Kidney (tissue), 14 donors: ENCODE data around the gene RAD51B. TPM values are rescaled to one million over a fixed set of nuclear protein-coding genes. Genes with fewer than 3 reads are reported as not detected.
A peak's percentile ranks its signal among the peaks of the same experiment; 100 is the strongest.

Experiments used
- DNase-seq, 5 donors: peaks; one replicate each; pipeline ENCODE4 v3.0.0-alpha.2; 2013 to 2020
- FAIRE-seq: peaks from 2 replicates; lab custom pipeline; 2012; peaks lifted over from hg19 to GRCh38; lab: Jason Lieb, UNC
- H3K27ac ChIP-seq, 2 donors: one replicate each; pipeline ENCODE4 v1.7.0; 2013; ENCODE audit warnings: low read depth in 2 of 2, low read length in 2 of 2, inconsistent platforms in 1 of 2
- H3K27me3 ChIP-seq: one replicate; pipeline ENCODE4 v1.7.1; 2013; ENCODE audit warnings: low read length, inconsistent platforms; ENCODE audit not compliant: control insufficient read depth, insufficient read depth
- H3K36me3 ChIP-seq, 3 donors: one replicate each; pipeline versions ENCODE4 v1.7.0 to v1.7.1; 2013; ENCODE audit warnings: low read length in 3 of 3, control low read depth in 1 of 3, inconsistent platforms in 1 of 3; ENCODE audit not compliant: insufficient read depth in 3 of 3, control insufficient read depth in 2 of 3
- H3K4me1 ChIP-seq, 3 donors: one replicate each; pipeline versions ENCODE4 v1.7.0 to v1.7.1; 2013; ENCODE audit warnings: low read length in 3 of 3, inconsistent platforms in 1 of 3, low read depth in 1 of 3; ENCODE audit not compliant: control insufficient read depth in 2 of 3, insufficient read depth in 2 of 3
- H3K4me3 ChIP-seq, 3 donors: one replicate each; pipeline versions ENCODE4 v1.7.0 to v1.8.1; 2013; ENCODE audit warnings: low read length in 3 of 3, control low read depth in 1 of 3, inconsistent platforms in 1 of 3
- H3K9ac ChIP-seq, 3 donors: one replicate each; pipeline versions ENCODE4 v1.7.0 to v1.7.1; 2013; ENCODE audit warnings: low read length in 3 of 3, control low read depth in 1 of 3, inconsistent platforms in 1 of 3
- H3K9me3 ChIP-seq, 3 donors: one replicate each; pipeline versions ENCODE4 v1.7.0 to v1.7.1; 2013; ENCODE audit warnings: low read length in 3 of 3, control low read depth in 1 of 3, inconsistent platforms in 1 of 3; ENCODE audit not compliant: control insufficient read depth in 2 of 3, insufficient read depth in 1 of 3
- intact Hi-C: fragments of 100-400 bp; cut with DNase I; formaldehyde crosslinking; loops from one replicate; pipeline ENCODE4 v1.11.1; 2022
- polyA plus RNA-seq: library from polyadenylated mRNA; stranded (reverse); fragments of 350-450 nt; fragmentation: Illumina TruSeq; extraction: RNeasy Lipid Tissue Mini Kit (QIAGEN cat#74804); gene quantifications from one replicate; pipeline ENCODE4 v1.2.3, GENCODE V29; 2014; ENCODE audit warnings: low read depth, low replicate concordance; ENCODE audit not compliant: insufficient read depth
- total RNA-seq: library from RNA; stranded (reverse); fragmentation: NEBNext Ultra II Directional; extraction: Animal tissue kit (Norgen Biotek cat#: 25700); gene quantifications from one replicate; pipeline ENCODE4 v1.2.1, GENCODE V29; 2021
- TF ChIP-seq, protein P1 (sequence below): IDR thresholded peaks from 3 replicates; pipeline ENCODE4 v1.5.1; 2012; ENCODE audit warnings: mild to moderate bottlenecking, moderate library complexity, borderline replicate concordance; ENCODE audit not compliant: insufficient read depth; ENCODE audit errors: extremely low read depth
- donor health status: control.
- donor health status: control.
- donor health status: control.
- donor health status: control.
- donor health status: control.
- donor health status: DM: yes; HTN: yes; CAD: no.
- donor health status: Normal renal cell carcinoma (clear cell type).

RAD51B gene
- total and polyA plus RNA-seq, 2 donors from 2014 or later = 6.9 to 18.0 TPM

DNA sequence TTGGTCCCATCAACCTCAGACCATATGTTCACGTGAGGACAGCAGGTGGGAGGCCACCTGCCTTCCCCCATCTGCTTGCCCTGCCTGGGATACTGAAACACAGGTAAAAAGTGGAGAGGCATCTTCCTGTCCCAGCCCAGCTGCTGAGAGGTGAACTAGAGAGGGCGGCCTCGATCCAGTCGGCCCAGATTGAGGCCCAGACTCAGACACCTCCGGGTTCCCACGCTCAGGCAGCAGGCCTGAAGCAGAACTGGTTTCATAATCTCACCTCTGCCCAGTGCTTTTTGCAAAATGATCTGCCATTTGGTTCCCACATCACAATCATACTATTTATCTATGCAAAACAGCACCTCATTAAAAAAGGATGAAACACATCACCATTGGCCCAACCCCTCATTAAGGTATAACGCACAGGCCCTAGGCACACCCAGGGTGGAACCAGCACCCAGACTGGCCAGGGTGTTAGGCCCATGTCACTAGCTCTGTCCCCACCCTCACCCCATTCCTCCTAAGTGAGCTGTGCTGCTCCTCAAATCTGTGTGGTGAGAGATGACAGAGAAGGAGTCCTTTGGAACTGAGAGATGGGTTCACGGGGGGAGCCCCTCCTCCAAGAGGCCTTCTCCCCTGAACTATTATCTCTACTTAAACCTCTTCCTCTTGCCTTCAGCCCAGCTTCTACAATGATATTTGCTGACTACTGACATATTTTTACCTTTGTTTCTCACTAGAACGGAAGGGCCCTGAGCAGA, 892.2 kb downstream of the RAD51B start:
- H3K4me3 ChIP-seq = no peak overlapping the region
- DNase-seq (no peak), FAIRE-seq (no peak)
- no peak overlapping the region for H3K27ac ChIP-seq
- H3K36me3 ChIP-seq = no peaks in the 10 kb centered on the region
- no peaks in the 10 kb centered on the region for H3K4me1 ChIP-seq
- no peaks in the 10 kb centered on the region for H3K27me3 ChIP-seq
- TF ChIP-seq, protein P1, sequence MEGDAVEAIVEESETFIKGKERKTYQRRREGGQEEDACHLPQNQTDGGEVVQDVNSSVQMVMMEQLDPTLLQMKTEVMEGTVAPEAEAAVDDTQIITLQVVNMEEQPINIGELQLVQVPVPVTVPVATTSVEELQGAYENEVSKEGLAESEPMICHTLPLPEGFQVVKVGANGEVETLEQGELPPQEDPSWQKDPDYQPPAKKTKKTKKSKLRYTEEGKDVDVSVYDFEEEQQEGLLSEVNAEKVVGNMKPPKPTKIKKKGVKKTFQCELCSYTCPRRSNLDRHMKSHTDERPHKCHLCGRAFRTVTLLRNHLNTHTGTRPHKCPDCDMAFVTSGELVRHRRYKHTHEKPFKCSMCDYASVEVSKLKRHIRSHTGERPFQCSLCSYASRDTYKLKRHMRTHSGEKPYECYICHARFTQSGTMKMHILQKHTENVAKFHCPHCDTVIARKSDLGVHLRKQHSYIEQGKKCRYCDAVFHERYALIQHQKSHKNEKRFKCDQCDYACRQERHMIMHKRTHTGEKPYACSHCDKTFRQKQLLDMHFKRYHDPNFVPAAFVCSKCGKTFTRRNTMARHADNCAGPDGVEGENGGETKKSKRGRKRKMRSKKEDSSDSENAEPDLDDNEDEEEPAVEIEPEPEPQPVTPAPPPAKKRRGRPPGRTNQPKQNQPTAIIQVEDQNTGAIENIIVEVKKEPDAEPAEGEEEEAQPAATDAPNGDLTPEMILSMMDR = no peak
- intact Hi-C loops = no loop called here
- H3K9me3 ChIP-seq = no peaks in the 10 kb centered on the region
- no peak overlapping the region for H3K9ac ChIP-seq

- no peaks in the 10 kb centered on the region for H3K36me3 ChIP-seq
- no peak overlapping the region for H3K4me3 ChIP-seq
- no peaks in the 10 kb centered on the region for H3K9me3 ChIP-seq
- H3K9ac ChIP-seq = no peak overlapping the region
- intact Hi-C loops = no loop called here
- H3K4me1 ChIP-seq = no peaks in the 10 kb centered on the region
- TF ChIP-seq, protein P1 = no peak
- H3K27me3 ChIP-seq = no peaks in the 10 kb centered on the region
- no peak for DNase-seq
- no peak overlapping the region for H3K27ac ChIP-seq
- FAIRE-seq = no peak
Observed at GRCh38 chr14:68712703-68713370, 893.3 kb downstream of the RAD51B start.

GRCh38 chr14:68713782-68714181, 894.2 kb downstream of the RAD51B start:
- TF ChIP-seq, protein P1 = no peak
- H3K36me3 ChIP-seq = no peaks in the 10 kb centered on the region
- H3K4me3 ChIP-seq = no peak overlapping the region
- H3K27me3 ChIP-seq = no peaks in the 10 kb centered on the region
- no peaks in the 10 kb centered on the region for H3K4me1 ChIP-seq
- H3K27ac ChIP-seq = no peak overlapping the region
- H3K9ac ChIP-seq = no peak overlapping the region
- no peaks in the 10 kb centered on the region for H3K9me3 ChIP-seq
- DNase-seq (peak in 1 of 5 donors; percentile 19), FAIRE-seq (no peak)
- intact Hi-C loops = no loop called here
